Measurements from ENCODE around the gene RASGRF1.

DNA sequence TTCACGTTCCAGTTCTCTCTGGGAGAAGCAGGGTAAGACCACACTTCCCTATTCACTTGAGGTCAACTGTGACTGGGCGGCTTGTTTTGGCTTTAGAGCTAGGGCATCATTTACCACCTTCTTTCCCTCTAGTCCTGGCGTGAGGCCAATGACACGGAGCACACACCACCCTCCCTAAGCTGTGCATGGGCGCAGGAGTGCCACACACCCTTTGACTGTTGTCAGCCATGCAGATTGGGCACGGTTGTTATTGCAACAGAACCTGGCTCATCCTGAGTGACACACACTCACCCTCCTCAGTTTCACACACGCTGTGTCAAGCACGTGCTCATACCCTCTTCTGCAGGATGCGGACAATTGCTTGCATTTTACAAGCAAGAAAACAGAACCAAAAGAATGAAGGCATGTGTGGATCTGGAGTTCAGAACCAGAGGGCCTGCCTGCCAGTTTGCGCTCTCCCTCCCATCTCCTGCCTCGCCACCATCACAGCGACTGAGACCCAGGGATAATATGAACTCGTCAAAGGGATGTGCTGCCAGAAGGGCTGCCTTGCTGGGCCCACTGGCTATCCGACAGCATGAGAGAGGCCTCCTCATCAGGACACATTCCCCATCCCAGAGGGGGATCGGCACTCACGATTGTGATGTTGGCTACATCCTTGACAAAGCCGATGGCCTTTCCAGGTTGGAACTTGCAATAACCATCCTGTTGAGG is 163.3 kb downstream of the RASGRF1 start:
- TF ChIP-seq CTCF (IDR thresholded peaks at IDR 0.05 in 2 of 3, conservative IDR thresholded peaks at IDR 0.05 in 1 of 3; ENCODE audit: insufficient read depth in 2 of 3, low read depth in 1 of 3, low read length in 3 of 3) (no peak), PHF20 (IDR thresholded peaks at IDR 0.05; ENCODE audit: partially characterized antibody) (no peak)
